ENCODE measurements around the gene MEGF11.

- TF ChIP-seq, protein P1, sequence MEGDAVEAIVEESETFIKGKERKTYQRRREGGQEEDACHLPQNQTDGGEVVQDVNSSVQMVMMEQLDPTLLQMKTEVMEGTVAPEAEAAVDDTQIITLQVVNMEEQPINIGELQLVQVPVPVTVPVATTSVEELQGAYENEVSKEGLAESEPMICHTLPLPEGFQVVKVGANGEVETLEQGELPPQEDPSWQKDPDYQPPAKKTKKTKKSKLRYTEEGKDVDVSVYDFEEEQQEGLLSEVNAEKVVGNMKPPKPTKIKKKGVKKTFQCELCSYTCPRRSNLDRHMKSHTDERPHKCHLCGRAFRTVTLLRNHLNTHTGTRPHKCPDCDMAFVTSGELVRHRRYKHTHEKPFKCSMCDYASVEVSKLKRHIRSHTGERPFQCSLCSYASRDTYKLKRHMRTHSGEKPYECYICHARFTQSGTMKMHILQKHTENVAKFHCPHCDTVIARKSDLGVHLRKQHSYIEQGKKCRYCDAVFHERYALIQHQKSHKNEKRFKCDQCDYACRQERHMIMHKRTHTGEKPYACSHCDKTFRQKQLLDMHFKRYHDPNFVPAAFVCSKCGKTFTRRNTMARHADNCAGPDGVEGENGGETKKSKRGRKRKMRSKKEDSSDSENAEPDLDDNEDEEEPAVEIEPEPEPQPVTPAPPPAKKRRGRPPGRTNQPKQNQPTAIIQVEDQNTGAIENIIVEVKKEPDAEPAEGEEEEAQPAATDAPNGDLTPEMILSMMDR (IDR thresholded peaks at IDR 0.05; ENCODE audit: low read length), result no peak
- TF ChIP-seq EZH2 (IDR thresholded peaks at IDR 0.05; ENCODE audit: borderline replicate concordance, low read length), result no peak
Observed at GRCh38 chr15:66241087-66241907, 12.3 kb downstream of the MEGF11 start.
